NAMALWA (cell line): ENCODE measurements around the gene BCL7B.
"Not testable (repeated sequence)": the region's sequence is repeated elsewhere in the genome, so short reads cannot be mapped to it uniquely, and the experiment has no call there.

Source experiments
- DNase-seq: peaks from one replicate; pipeline ENCODE4 v3.0.0-alpha.2; 2015; ENCODE audit warnings: low spot score

Gene BCL7B

DNA sequence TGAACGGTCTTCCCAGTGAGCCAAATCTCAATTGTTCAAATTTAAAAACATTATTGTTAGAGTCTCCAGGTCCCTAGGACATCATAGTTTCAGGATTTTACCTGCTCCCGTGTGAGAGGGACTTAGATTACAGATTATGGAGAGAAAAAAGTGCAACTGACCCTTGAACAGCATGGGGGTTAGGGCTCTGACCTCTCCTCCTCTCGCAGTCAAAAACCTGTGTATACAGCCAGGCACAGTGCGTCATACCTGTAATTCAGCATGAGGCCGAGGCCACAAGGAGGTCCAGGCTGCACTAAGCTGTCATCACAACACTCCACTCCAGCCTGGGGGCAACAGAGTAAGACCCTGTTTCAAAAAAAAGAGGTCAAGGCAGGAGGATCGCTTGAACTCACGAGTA is 60.9 kb downstream of the BCL7B start:
- DNase-seq = no peak

DNA sequence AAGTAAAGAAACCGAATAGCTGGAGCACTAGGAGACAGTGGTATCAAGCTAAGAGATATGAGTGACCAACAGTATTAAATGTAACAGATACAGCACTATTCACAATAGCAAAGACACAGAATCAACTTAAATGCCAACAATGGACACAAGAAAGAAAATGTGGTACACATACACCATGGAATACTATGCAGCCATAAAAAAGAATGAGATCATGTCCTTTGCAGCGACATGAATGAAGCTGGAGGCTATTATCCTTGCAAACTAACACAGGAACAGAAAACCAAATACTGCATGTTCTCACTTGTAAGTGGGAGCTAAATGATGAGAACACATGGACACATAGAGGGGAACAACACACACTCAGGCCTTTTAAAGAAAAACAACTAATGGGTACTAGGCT is 62.0 kb downstream of the BCL7B start:
- DNase-seq = not testable (repeated sequence)

DNA sequence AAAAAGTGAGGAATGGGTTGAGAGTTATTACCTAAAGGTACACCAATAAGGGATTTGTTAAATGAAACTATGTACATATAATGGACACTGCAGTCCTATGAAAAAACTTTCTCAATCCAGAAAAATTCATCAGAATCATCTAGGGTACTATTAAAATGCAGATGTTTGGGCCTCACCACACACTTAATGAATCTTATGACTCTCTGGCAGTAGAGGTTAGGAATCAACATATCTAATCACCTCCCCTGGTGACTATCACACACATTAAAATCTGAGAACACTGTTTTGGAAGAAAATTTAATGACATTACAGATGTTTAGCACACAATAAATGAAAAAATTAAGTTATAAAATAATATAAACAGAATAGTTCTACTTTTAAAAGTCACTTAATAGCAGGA is 67.5 kb downstream of the BCL7B start:
- DNase-seq = no peak

GRCh38 chr7:73487486-73487885 is 70.0 kb downstream of the BCL7B start:
- DNase-seq = no peak
